Measurements from ENCODE around the gene RARS1.

GRCh38 chr5:168527756-168528295 lies 41.6 kb downstream of the RARS1 start:
- TF ChIP-seq CTCF (IDR thresholded peaks at IDR 0.05), result no peak
- no peak for TF ChIP-seq POLR2AphosphoS5 (IDR thresholded peaks at IDR 0.05)
- no peak for TF ChIP-seq POLR2A (IDR thresholded peaks at IDR 0.05)
